SK-N-MC (cell line): ENCODE results near the gene DQX1.
A peak's percentile ranks its signal among the peaks of the same experiment; 100 is the strongest.

Experiments used
- DNase-seq: peaks from one replicate; pipeline ENCODE4 v3.0.0-alpha.2; 2011; ENCODE audit warnings: low read depth, low spot score
- H3K27ac ChIP-seq: fragments of 200-600 bp; sonication (generic); 2 replicates; pipeline ENCODE4 v1.5.1; 2016; ENCODE audit warnings: mixed run types
- H3K36me3 ChIP-seq: fragments of 200-600 bp; sonication (generic); 2 replicates; pipeline ENCODE4 v1.6.1; 2017; ENCODE audit warnings: antibody characterized with exemption, low read length, mixed read lengths; ENCODE audit not compliant: insufficient read depth
- H3K4me3 ChIP-seq: fragments of 200-600 bp; sonication (generic); 2 replicates; pipeline ENCODE4 v1.5.1; 2016
- H3K9ac ChIP-seq: fragments of 200-600 bp; sonication (generic); 2 replicates; pipeline ENCODE4 v1.8.0; 2017; ENCODE audit warnings: mixed run types, mixed read lengths; ENCODE audit not compliant: insufficient read length
- H3K9me3 ChIP-seq: fragments of 200-600 bp; sonication (generic); 2 replicates; pipeline ENCODE4 v1.6.1; 2017; ENCODE audit warnings: low read depth, mild to moderate bottlenecking, antibody characterized with exemption, low read length, moderate library complexity, mixed read lengths
- EZH2 ChIP-seq: fragments of 200-600 bp; sonication (generic); IDR thresholded peaks from one replicate; pipeline ENCODE4 v1.6.1; 2017; ENCODE audit warnings: antibody characterized with exemption
- FOXP2 ChIP-seq: optimal IDR thresholded peaks from 2 replicates; pipeline ENCODE3; 2011; ENCODE audit warnings: mild to moderate bottlenecking, moderate library complexity; ENCODE audit not compliant: insufficient read depth; ENCODE audit errors: extremely low read length, control extremely low read depth
- POLR2AphosphoS5 ChIP-seq: IDR thresholded peaks from 2 replicates; pipeline ENCODE4 v1.6.1; 2012; ENCODE audit warnings: mild to moderate bottlenecking, low read depth, low read length, borderline replicate concordance

The DQX1 gene

GRCh38 chr2:74502147-74502719 is 23.8 kb downstream of the DQX1 start:
- no peak overlapping the region for H3K4me3 ChIP-seq
- no peak for DNase-seq
- H3K36me3 ChIP-seq = peaks cover 17% of the 10 kb centered on the region
- H3K27ac ChIP-seq = no peak overlapping the region
- H3K9me3 ChIP-seq = no peaks in the 10 kb centered on the region
- TF ChIP-seq EZH2 = no peak
- TF ChIP-seq POLR2AphosphoS5 = no peak
- H3K9ac ChIP-seq = no peak overlapping the region

- H3K36me3 ChIP-seq = peaks cover 14% of the 10 kb centered on the region
- H3K27ac ChIP-seq = no peak overlapping the region
- DNase-seq = no peak
- no peak overlapping the region for H3K9ac ChIP-seq
- TF ChIP-seq EZH2 (no peak), POLR2AphosphoS5 (no peak), FOXP2 (no peak)
- no peak overlapping the region for H3K4me3 ChIP-seq
- no peaks in the 10 kb centered on the region for H3K9me3 ChIP-seq
Measured at GRCh38 chr2:74501335-74502071, 24.5 kb downstream of the DQX1 start.

GRCh38 chr2:74500578-74500946 is 25.5 kb downstream of the DQX1 start:
- Histone ChIP-seq H3K9ac (no peak overlapping the region), H3K27ac (no peak overlapping the region), H3K36me3 (peaks cover 7% of the 10 kb centered on the region), H3K4me3 (no peak overlapping the region), H3K9me3 (no peaks in the 10 kb centered on the region)
- TF ChIP-seq FOXP2 = no peak
- no peak for TF ChIP-seq POLR2AphosphoS5
- no peak for TF ChIP-seq EZH2
- DNase-seq = no peak

- Histone ChIP-seq H3K9me3 (no peaks in the 10 kb centered on the region), H3K4me3 (peak overlapping the region; percentile 81), H3K9ac (no peak overlapping the region), H3K36me3 (peaks cover 2% of the 10 kb centered on the region), H3K27ac (no peak overlapping the region)
- TF ChIP-seq FOXP2 (no peak), EZH2 (no peak), POLR2AphosphoS5 (no peak)
- no peak for DNase-seq
Measured at GRCh38 chr2:74499940-74500577, 26.0 kb downstream of the DQX1 start.

- Histone ChIP-seq H3K4me3 (peak within 1 kb of the TSS; percentile 81), H3K9ac (peak within 1 kb of the TSS; percentile 64), H3K36me3 (no peaks in the 10 kb centered on the region), H3K27ac (no peak within 1 kb of the TSS), H3K9me3 (no peaks in the 10 kb centered on the region)
- no peak for DNase-seq
- TF ChIP-seq POLR2AphosphoS5 (no peak), FOXP2 (no peak), EZH2 (no peak)
Measured at GRCh38 chr2:74499267-74499939, 26.6 kb downstream of the DQX1 start, which contains the start of gene LBX2. TSS of gene LBX2 (minus strand) at chr2:74499603. CDS start at chr2:74499537, 66 bp downstream.

GRCh38 chr2:74498500-74499266 is 27.3 kb downstream of the DQX1 start:
- no peak for TF ChIP-seq EZH2
- no peak; the same call in 1 of the 2 replicates for TF ChIP-seq POLR2AphosphoS5
- Histone ChIP-seq H3K9me3 (no peaks in the 10 kb centered on the region), H3K36me3 (no peaks in the 10 kb centered on the region), H3K27ac (no peak overlapping the region), H3K4me3 (peak overlapping the region; percentile 81), H3K9ac (peak overlapping the region; percentile 64)
- DNase-seq = no peak

- no peak for TF ChIP-seq EZH2
- DNase-seq = no peak
- Histone ChIP-seq H3K36me3 (no peaks in the 10 kb centered on the region; the same call in 1 of the 2 replicates), H3K4me3 (no peak overlapping the region), H3K9ac (no peak overlapping the region), H3K9me3 (no peaks in the 10 kb centered on the region), H3K27ac (no peak overlapping the region)
Measured at GRCh38 chr2:74497777-74498499, 28.1 kb downstream of the DQX1 start.
